Pulmonary artery endothelial cell (primary cell): ENCODE results near the gene ADAMTSL1. TPM values are rescaled to one million over a fixed set of nuclear protein-coding genes. Genes with fewer than 3 reads are reported as not detected.

ENCODE experiments used
- DNase-seq: peaks from one replicate; pipeline ENCODE4 v3.0.0-alpha.2; 2011; ENCODE audit warnings: low read depth, low spot score
- total RNA-seq: library from RNA; depleted of rRNA; stranded (reverse); fragments of >200 nt; gene quantifications from 2 replicates; pipeline ENCODE4 v1.2.3, GENCODE V29; 2014

ADAMTSL1 gene
- total RNA-seq, 1 donor from 2014 or later = 26.9 TPM

DNA sequence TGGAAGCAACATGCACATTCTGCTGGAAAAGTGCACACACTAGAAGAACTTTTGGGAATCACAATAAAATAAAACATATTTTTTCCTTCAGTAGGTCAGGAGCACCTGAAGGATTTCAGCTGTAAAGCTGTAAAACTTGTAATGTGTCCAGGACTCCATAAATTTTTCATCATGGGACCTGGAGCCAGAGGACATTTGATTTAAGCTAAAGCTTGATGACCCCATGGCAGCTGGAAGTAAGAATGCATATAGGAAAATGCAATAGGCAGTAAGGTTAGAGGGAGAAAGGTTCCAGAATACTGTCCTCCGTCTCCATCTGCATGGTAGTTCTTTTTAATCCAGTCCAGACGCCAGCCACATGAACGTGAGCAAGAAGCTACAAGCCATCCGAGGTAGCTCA is 166.0 kb downstream of the ADAMTSL1 start:
- DNase-seq = no peak

GRCh38 chr9:18658804-18659705 is 185.1 kb downstream of the ADAMTSL1 start:
- peak; percentile 26 for DNase-seq

GRCh38 chr9:18660001-18660400 is 186.0 kb downstream of the ADAMTSL1 start:
- DNase-seq = no peak

GRCh38 chr9:18662320-18662719 is 188.4 kb downstream of the ADAMTSL1 start:
- DNase-seq = no peak

DNA sequence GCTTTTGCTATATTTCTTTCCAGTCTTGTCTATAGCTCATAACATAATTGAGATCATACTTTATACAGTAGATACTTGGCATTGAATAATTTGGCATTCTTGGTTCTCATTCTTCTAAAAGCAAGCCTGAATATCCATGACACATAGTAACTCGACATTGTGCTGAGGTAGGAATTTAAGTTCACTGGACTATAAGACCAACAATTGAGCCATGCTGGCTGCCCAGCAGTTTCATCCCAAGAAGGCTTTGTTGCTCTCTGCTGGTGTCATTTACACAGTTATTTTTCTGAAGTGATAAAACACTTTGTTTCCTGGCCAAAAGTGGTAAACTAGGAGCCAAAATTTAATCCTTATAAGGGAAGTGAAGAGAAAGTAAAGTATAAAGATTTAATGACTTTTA is 192.0 kb downstream of the ADAMTSL1 start:
- DNase-seq = no peak

GRCh38 chr9:18666348-18666747 is 192.4 kb downstream of the ADAMTSL1 start:
- DNase-seq = no peak

DNA sequence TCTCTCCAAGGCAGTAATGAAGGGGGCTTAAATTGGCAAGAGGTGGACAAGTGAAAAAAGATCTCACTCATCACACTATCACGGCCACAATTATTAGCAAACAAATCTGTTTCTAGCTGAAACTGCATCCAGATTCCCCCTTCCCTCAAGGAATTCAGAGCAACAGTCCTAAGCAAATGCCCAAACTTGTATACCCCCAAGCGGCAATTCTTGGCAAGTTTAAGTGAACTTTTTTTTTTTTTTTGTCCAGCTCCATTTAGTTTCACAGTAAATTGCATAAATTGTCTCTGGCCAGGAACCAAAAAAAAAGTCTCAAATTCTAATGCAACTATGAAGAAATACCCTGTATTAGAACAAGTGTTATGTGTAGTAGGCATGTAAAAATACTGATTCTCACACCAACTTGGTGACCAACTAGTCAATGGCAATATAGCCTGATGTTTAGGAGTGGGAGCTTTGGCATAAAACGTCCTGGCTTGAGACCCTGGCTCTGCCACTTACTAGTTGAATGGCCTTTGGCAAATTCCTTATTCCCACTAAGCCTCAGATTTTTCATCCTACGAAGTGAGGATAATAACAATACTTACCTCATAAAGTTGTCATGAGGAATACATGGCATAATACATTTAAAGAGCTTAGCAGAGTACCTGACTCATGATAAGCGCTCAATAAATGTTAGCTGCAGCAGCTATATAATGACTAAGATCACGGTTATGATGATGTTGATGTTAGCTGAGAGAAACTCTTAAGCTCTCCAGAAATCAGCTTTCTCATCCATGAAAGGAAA is 193.2 kb downstream of the ADAMTSL1 start:
- no peak for DNase-seq

DNA sequence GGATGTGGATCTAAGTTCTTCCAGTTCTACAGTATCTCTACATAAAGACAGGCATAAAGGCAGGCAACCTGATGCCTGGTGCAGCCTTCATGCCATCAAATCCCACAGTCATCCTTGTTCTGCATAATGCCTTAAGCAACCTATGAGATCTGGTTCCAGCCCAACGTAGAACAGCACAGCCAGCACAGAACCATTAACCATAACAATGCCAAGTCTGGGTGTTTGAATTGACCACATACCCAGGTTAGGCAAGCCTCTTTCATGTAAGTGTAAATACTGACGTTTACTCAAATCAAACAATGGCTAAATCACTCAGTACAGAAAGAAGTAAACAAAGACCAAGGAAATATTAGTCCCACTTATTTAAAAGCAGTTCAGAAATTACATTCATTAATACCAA is 195.0 kb downstream of the ADAMTSL1 start:
- DNase-seq = no peak

DNA sequence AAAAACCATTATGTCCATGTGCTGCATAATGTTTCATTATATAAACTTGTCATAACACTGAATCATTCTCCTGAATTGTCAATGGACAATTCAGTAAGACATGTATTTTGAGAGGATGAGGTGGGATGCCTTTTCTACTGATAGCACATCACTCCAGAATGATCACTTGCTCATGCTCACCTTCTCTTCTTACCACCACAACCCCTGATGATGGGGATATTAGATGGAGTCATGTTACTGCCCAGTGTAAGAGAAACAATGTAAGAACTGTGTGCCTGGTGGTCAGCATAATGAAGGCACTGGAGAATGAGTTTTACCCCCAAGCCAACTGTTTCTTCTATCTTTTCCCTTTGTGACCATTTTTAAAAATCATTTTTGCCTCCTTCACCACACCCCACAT is 198.8 kb downstream of the ADAMTSL1 start:
- no peak for DNase-seq

- DNase-seq = no peak
These were observed 199.2 kb downstream of the ADAMTSL1 start for GRCh38 chr9:18673179-18673578.

GRCh38 chr9:18675332-18675731 is 201.4 kb downstream of the ADAMTSL1 start:
- DNase-seq = no peak

DNA sequence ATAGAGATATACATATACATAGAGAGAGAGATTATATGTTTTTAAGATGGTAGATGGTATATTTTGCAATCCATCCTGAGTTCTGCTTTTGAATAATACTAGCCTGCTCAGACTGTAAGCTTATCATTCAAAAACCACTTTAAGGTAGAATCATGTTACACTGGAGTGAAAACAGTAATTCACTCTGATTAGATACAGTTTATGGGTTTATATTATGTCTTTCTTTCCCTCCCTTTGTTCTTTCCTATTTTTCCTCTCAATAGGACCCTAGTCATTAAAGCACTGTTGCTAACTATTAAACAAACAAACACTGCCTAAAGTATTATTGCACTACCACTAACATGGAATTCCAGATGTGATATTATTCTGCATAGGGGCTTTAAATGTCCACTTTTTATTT is 202.0 kb downstream of the ADAMTSL1 start:
- DNase-seq = no peak

DNA sequence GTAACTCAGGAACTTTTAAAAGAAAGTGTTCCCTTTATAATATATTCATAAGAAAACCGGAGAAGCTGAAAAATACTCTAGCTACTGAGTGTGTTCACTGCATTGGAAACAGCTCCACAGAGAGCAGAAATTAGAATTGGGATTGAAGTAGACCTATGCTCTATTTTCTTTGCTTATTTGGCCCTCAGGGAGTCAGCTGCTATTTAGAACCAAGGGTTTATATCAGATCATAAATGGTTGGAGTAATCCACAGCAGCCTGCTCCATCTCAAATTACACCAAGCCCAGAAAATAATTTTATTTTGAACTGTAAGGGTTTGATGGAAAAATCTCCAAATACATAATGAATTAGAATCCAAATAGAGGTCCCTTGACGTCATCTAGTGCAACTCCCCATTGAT is 202.6 kb downstream of the ADAMTSL1 start:
- DNase-seq = no peak

DNA sequence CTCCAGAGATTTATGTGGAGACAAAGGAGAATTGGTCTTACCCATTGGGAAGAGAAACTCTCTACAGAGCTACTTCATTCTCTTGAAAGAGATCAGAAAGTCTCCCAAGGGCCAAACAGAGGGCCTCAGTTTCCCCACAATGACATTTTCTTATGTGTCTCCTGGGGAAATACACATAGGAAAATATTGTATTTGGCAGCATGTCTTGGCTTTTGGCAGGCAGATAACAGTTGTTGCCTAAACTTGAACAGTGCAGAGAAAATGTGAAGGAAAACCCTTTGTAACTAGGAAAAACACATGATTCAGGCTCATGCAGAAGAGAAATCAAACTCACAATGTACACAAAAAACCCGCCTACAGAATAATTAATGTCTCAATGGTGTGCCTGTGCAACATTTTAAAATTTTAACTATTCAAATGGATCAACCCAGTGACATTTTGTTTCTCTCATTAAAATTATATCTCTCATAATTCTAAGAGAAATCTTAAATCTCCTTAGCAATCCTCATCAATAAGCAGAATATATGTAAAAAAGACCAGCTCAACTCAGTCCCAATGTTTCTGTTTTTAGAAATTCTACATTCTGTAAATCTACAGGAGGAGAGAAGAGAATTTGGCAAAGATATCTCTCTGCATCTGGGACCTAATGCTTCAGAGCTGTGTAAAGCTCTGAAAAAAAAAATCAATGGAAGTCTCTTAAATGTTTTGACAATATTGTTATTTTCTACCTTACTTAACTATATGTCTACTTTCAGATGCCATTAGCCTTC is 205.1 kb downstream of the ADAMTSL1 start:
- no peak for DNase-seq

GRCh38 chr9:18682907-18683306 is 209.0 kb downstream of the ADAMTSL1 start:
- no peak for DNase-seq

DNA sequence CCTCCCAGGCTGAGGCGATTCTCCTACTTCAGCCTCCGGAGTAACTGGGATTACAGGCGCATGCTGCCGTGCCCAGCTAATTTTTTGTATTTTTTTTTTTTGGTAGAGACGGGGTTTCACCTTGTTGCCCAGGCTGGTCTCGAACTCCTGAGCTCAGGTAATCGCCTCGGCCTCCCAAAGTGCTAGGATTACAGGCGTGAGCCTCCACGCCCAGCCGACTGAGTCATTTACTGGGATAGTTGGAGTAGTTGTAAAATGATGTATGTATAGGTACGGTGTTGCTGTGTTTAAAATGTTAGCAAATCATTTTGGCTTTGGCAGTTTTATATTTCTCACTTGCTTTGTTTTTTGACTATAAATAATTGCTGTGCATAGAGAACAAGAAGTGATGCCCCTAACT is 209.4 kb downstream of the ADAMTSL1 start:
- DNase-seq = no peak

DNA sequence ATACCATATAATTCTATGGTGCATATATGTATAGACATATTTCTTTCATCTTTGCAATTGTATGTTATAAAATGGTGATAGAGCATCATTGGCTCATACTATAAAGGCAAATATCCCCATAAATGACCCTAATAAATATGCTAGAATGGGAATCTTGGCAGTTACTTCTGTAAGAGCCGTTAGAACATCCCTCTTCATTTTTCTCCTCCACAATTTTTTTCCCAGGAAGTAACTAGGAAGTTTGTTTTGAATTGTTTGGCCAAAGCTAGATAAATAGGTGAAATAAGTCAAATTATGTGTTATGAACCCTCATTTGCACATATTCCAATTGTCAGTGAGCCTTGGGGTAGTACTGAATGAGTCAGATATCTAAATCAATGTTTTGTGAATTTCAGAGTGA is 209.9 kb downstream of the ADAMTSL1 start:
- DNase-seq = no peak

DNA sequence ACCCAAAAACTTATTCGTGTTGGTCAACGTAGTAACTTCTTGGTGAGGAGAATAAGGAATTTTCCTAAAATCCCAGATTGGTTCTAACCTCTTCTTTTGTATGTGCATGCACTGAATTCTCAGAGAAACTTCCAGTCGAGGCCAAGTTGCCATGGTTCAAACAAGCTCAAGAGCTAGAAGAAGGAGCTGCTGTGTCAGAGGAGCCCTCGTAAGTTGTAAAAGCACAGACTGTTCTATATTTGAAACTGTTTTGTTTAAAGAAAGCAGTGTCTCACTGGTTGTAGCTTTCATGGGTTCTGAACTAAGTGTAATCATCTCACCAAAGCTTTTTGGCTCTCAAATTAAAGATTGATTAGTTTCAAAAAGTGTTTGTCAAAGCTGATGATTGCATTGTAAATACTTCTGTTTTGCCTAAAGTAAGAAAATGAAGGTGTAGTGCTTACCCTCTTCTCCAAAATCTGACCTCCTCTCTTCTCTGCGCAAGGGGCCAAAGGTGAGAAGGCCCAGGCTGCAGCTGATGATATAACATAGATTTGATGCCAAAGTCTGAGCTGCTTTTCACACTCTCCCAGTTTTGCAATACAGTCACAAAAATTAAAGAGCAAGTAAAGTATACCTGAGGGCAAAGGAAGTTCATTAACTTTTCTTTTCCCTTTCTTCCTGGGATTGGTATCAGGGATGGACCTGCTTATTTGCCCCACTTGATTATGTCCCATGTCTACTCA is 210.8 kb downstream of the ADAMTSL1 start:
- DNase-seq = no peak

DNA sequence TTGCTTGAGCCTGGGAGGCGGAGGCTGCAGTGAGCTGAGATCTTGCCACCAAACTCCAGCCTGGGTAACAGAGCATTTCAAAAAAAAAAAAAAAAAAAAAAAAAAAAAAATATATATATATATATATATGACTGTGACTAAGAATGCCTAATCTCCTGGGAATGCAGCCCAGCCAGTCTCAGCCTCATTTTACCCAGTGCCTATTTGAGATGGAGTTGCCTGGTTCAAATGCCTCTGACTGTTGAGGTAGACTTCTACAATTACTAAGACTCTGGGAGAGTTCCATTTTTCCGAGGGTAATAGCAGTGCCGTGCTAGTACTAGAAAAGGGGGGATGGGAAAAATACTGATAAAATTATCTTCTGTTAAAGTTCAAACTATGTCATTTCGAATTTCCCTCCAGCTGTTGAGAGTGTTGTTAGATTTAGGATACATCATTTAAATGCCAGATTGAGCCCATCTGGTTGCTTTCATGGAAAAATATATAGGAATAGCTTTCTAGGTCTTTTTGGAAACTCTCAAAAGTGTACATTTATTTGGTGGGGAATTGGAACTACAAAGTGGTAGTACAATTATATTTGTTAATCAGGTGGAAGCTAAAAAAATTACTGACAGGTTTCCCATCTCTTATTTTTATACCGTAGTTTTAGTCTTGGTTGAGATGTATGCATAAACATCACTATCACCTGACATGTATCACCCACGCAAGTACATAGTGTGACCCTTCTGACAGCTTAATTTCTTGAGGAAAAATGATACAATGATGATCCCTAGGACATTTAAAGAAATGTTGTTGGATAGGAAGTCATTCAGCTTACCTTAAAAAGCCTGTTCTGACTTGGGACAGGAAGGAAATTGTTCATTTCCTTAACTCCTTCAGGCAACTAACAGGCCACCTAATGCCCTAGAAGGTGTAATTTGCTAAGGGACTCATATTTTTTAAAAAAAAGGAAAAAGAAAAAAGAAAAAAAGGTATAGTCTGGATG is 214.9 kb downstream of the ADAMTSL1 start:
- DNase-seq = no peak

DNA sequence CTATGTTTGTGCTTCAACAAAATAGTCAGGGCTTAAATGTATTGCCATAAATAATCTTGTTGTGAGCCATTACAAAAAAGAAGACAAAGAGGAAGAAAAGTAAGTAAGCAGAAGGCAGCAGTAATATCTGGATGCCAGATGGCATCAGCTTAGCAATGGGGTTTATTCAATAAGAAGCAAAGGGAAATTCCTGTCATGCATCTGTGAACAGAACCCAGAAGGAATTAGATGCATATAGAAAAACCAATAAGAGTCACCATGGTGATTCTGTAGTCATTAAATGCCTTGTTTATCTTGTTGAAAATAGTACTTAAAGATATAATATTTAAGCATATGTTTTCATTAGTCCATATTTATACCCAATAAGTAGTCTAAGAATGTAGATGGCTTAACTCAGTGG is 216.0 kb downstream of the ADAMTSL1 start:
- DNase-seq = no peak
